Measurements from ENCODE around the gene FAM78A.

GRCh38 chr9:131222460-131222859, 53.9 kb downstream of the FAM78A start:
- TF ChIP-seq CTCF (IDR thresholded peaks at IDR 0.05; ENCODE audit: insufficient read depth, low read depth, low read length) (no peak), EZH2 (IDR thresholded peaks at IDR 0.05; ENCODE audit: insufficient read depth, low read length) (no peak)

All from astrocyte (in vitro differentiated cells and primary cell).